BLaER1 treated with 17β-estradiol and CSF1 and Interleukin-3, amounts not matched to agents 10 nM and 100 nM (cell line): ENCODE data around the gene OR3A2.
"Not testable (repeated sequence)": the region's sequence is repeated elsewhere in the genome, so short reads cannot be mapped to it uniquely, and the experiment has no call there.

Experiments used
- H3K27ac ChIP-seq, 11 experiments: shearing (Covaris generic); formaldehyde crosslinking; 2 replicates each; pipeline ENCODE4 v1.8.1; 2022
- H3K27me3 ChIP-seq, 11 experiments: shearing (Covaris generic); formaldehyde crosslinking; 2 replicates each; pipeline ENCODE4 v1.8.1; 2022
- H3K36me3 ChIP-seq, 11 experiments: shearing (Covaris generic); formaldehyde crosslinking; 2 replicates each; pipeline ENCODE4 v1.8.1; 2022
- H3K4me1 ChIP-seq, 10 experiments: shearing (Covaris generic); formaldehyde crosslinking; 2 replicates each; pipeline ENCODE4 v1.8.1; 2022
- H3K4me2 ChIP-seq, 11 experiments: shearing (Covaris generic); formaldehyde crosslinking; 2 replicates each; pipeline ENCODE4 v1.8.1; 2022
- H3K4me3 ChIP-seq, 10 experiments: shearing (Covaris generic); formaldehyde crosslinking; 2 replicates each; pipeline ENCODE4 v1.8.1; 2022
- H3K9ac ChIP-seq, 11 experiments: shearing (Covaris generic); formaldehyde crosslinking; 2 replicates each; pipeline ENCODE4 v1.8.1; 2022
- H3K9me3 ChIP-seq, 11 experiments: shearing (Covaris generic); formaldehyde crosslinking; replicated peaks in 1 of 11; 2 replicates each; pipeline ENCODE4 v1.8.1; 2022
- H4K20me1 ChIP-seq, 11 experiments: shearing (Covaris generic); formaldehyde crosslinking; 2 replicates each; pipeline ENCODE4 v1.8.1; 2022
- Cebpa-rat ChIP-seq, 11 experiments: shearing (Covaris generic); IDR thresholded peaks; 2 replicates each; pipeline ENCODE4 v1.8.1; 2022

Gene OR3A2

DNA sequence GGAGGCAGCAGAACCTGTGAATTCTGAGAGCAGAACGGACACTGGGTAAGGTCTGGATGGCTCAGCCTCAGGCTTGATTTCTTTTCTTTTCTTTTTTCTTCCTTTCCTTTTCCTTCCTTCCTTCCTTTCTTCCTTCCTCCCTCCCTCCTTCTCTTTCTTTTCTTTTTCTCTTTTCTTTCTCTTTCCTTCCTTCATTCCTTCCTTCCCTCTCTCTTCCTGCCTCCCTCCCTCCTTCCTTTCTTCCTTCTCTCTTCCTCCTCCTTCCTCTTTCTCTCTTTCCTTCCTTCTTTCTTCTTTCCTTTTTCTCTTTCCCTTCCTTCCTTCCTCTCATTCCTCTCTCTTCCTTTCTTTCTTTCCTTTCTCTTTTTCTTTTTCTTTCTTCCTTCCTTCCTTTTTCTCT lies 125.9 kb downstream of the OR3A2 start:
- Histone ChIP-seq H3K27me3 (no peaks in the 10 kb centered on the region), H3K36me3 (no peaks in the 10 kb centered on the region), H3K9ac (no peak overlapping the region), H3K4me1 (peaks cover 0 to 6% (median 0%) of the 10 kb centered on the region in 10 experiments; a peak in 1 of 20 replicates), H4K20me1 (no peaks in the 10 kb centered on the region), H3K27ac (no peak overlapping the region), H3K4me3 (no peak overlapping the region), H3K9me3 (peaks cover 0 to 9% (median 0%) of the 10 kb centered on the region in 11 experiments; a peak in 1 of 22 replicates), H3K4me2 (no peak overlapping the region)
- no peak for TF ChIP-seq Cebpa-rat (IDR thresholded peaks at IDR 0.05)

DNA sequence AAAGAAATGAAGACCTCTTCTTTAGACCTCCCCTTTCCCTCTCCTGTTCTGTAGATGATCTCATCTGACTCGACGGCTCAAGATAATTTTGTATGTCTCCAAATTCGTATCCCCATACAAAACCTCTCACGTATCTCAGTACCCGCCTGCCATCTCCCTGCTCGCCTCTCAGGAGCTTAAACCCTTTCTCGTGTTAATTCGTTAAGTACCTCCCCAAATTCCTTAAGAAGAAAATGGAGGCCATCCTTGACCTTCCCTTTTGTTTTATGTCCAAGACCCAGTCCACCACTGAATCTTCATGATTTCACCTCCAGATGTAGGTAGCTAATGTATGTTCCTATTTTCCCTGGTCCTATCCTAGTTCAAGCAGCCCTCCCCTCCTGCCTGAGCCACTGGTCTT lies 129.5 kb downstream of the OR3A2 start:
- H3K9ac ChIP-seq = no peak overlapping the region
- H3K4me2 ChIP-seq = no peak overlapping the region
- no peak overlapping the region for H3K4me3 ChIP-seq
- TF ChIP-seq Cebpa-rat (IDR thresholded peaks at IDR 0.05) = no peak
- no peaks in the 10 kb centered on the region for H3K36me3 ChIP-seq
- peaks cover 0 to 6% (median 0%) of the 10 kb centered on the region in 10 experiments; a peak in 1 of 20 replicates for H3K4me1 ChIP-seq
- no peak overlapping the region for H3K27ac ChIP-seq
- H4K20me1 ChIP-seq = no peaks in the 10 kb centered on the region
- H3K9me3 ChIP-seq = peaks cover 0 to 9% (median 0%) of the 10 kb centered on the region in 11 experiments; a peak in 2 of 22 replicates
- no peaks in the 10 kb centered on the region for H3K27me3 ChIP-seq

DNA sequence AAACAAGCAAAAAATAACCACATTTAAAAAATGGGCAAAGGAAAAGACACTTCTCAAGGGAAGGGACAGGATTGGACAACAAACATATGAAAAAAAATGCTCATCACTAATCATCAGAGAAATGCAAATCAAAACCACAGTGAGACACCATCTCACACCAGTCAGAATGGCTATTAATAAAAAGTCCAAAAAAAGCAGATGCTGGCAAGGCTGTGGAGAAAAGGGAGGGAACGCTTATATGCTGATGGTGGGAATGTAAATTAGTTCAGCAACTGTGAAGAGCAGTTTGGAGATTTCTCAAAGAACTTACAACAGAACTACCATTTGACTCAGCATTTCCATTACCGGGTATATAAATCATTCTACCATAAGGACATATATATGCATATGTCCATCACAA lies 137.1 kb downstream of the OR3A2 start:
- not testable (repeated sequence) for H3K9me3 ChIP-seq, H3K36me3 ChIP-seq, H4K20me1 ChIP-seq, H3K9ac ChIP-seq, H3K4me1 ChIP-seq, H3K4me2 ChIP-seq, H3K27me3 ChIP-seq, H3K27ac ChIP-seq, H3K4me3 ChIP-seq

DNA sequence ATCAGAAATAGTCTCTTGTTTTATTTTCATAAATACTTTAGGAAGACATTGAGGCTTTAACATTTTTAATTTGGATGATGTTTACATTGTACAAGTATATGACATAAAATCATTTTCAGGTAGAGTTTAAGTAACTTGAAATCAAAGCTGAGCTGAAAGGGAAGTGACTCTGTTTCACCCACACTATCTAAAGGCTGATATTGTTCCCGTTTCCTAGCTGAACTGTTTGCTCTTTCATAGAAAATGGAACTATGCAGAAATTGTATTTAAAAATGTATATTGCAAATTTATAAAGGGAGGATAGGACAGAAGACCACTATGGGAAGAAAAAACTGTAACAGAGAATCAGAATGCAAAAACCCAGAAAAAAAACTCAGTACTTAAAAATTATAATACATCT lies 141.3 kb downstream of the OR3A2 start:
- H3K27ac ChIP-seq, H3K36me3 ChIP-seq, H3K27me3 ChIP-seq, H3K9ac ChIP-seq, H4K20me1 ChIP-seq, H3K4me1 ChIP-seq, H3K4me2 ChIP-seq, H3K4me3 ChIP-seq: not testable (repeated sequence)
- H3K9me3 ChIP-seq = peaks cover 0 to 11% (median 0%) of the 10 kb centered on the region in 11 experiments; a peak in 5 of 22 replicates

DNA sequence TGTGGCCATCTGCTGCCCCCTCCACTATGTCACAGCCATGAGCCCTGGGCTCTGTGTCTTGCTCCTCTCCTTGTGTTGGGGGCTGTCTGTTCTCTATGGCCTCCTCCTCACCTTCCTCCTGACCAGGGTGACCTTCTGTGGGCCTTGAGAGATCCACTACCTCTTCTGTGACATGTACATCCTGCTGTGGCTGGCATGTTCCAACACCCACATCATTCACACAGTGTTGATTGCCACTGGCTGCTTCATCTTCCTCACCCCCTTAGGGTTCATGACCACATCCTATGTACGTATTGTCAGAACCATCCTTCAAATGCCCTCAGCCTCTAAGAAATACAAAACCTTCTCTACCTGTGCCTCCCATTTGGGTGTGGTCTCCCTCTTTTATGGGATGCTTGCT lies 145.1 kb downstream of the OR3A2 start:
- H3K27me3 ChIP-seq, H3K9ac ChIP-seq, H3K36me3 ChIP-seq, H4K20me1 ChIP-seq, H3K4me3 ChIP-seq, H3K4me1 ChIP-seq, H3K4me2 ChIP-seq: not testable (repeated sequence)
- H3K27ac ChIP-seq = peak overlapping the region in 6 of 11 experiments; percentile 15 to 67 (median 44); a peak in 6 of 22 replicates
- H3K9me3 ChIP-seq = peaks cover 0 to 11% (median 0%) of the 10 kb centered on the region in 11 experiments; a peak in 5 of 22 replicates

DNA sequence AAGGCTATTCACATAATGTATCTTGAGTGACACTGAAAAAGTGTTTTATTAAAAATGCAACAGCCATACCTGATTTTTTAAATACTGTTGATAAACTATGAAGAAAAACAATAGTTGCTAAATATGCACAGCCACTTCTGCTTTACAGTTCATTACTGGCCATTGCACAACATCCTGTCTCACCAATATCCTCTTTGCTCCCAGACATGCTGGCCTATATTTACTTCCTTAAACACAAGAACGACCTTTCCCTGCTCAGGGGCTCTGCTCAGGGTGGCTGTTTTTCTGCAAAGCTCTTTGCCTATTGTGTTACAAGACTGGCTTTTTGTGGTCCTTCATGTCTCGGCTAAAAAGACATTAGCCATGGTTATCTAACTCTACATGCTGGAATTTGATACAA lies 147.4 kb downstream of the OR3A2 start:
- H3K9me3 ChIP-seq = peaks cover 0 to 11% (median 0%) of the 10 kb centered on the region in 11 experiments; a peak in 5 of 22 replicates
- H3K4me1 ChIP-seq, H3K4me3 ChIP-seq, H3K4me2 ChIP-seq, H3K36me3 ChIP-seq, H4K20me1 ChIP-seq, H3K27me3 ChIP-seq: not testable (repeated sequence)
- peak overlapping the region in 7 of 11 experiments; percentile 67 to 76 (median 72); a peak in 15 of 22 replicates for H3K27ac ChIP-seq
- peak in 9 of 11 experiments; percentile 15 to 82 (median 60); a peak in 13 of 22 replicates for TF ChIP-seq Cebpa-rat (IDR thresholded peaks at IDR 0.05)
- H3K9ac ChIP-seq = peak overlapping the region in 1 of 11 experiments; percentile 19; a peak in 2 of 22 replicates

DNA sequence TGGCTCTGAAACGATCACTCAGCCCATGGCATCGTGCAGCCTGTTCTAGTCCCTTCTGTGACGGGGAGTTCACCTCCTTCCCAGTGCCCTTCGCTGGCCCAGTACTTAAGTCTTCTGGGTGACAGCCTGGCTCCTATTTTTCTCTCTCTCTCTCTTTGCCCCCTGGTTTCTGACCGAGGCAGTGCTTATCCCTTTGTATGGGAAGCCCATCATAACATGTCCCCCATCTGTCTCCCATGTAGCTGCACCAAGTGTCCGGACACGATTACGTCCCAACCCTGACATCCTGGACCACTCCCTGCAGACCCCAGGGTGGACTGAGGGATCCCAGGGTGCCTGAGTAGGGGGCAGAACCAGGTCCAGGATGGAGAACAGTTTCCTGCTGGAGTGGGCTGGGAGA lies 153.8 kb downstream of the OR3A2 start:
- H3K4me2 ChIP-seq, H3K4me1 ChIP-seq, H3K36me3 ChIP-seq, H4K20me1 ChIP-seq, H3K9ac ChIP-seq, H3K4me3 ChIP-seq, H3K9me3 ChIP-seq, H3K27ac ChIP-seq, H3K27me3 ChIP-seq: not testable (repeated sequence)
